HepG2 (cell line): ENCODE results near the gene ZBTB44. TPM values are rescaled to one million over a fixed set of nuclear protein-coding genes. Genes with fewer than 3 reads are reported as not detected.

Source experiments
- EED ChIP-seq: sonication (generic); formaldehyde crosslinking; IDR thresholded peaks from 2 replicates; pipeline ENCODE4 v1.5.0; 2020; ENCODE audit warnings: mild to moderate bottlenecking, missing genetic modification reagents
- ETV5 ChIP-seq: IDR thresholded peaks from 2 replicates; pipeline ENCODE4 v1.6.1; 2018; ENCODE audit warnings: missing biosample characterization, missing genetic modification reagents, inconsistent platforms, borderline replicate concordance
- FOXA3 ChIP-seq: IDR thresholded peaks from 2 replicates; pipeline ENCODE4 v1.6.1; 2016; ENCODE audit warnings: missing genetic modification reagents, missing compliant biosample characterization
- FOXO4 ChIP-seq: sonication (generic); formaldehyde crosslinking; conservative IDR thresholded peaks from 2 replicates; pipeline ENCODE4 v1.8.1; 2023; ENCODE audit warnings: missing genetic modification reagents
- HOXA9 ChIP-seq: sonication (generic); formaldehyde crosslinking; IDR thresholded peaks from 2 replicates; pipeline ENCODE4 v1.8.1; 2022; ENCODE audit warnings: missing genetic modification reagents, mild to moderate bottlenecking, moderate library complexity, borderline replicate concordance
- IKZF4 ChIP-seq: sonication (generic); formaldehyde crosslinking; IDR thresholded peaks from 2 replicates; pipeline ENCODE4 v1.5.1; 2020; ENCODE audit warnings: borderline replicate concordance, mild to moderate bottlenecking, low read depth, missing genetic modification reagents; ENCODE audit errors: not compliant biosample characterization
- MED13 ChIP-seq: sonication (generic); formaldehyde crosslinking; IDR thresholded peaks from 2 replicates; pipeline ENCODE4 v1.5.0; 2020; ENCODE audit warnings: missing genetic modification reagents
- NPAS2 ChIP-seq: sonication (generic); formaldehyde crosslinking; IDR thresholded peaks from 2 replicates; pipeline ENCODE4 v1.8.0; 2022; ENCODE audit warnings: mild to moderate bottlenecking, missing genetic modification reagents, borderline replicate concordance
- NR2F2 ChIP-seq: IDR thresholded peaks from 2 replicates; pipeline ENCODE4 v1.6.1; 2012; ENCODE audit warnings: low read depth, inconsistent platforms, borderline replicate concordance
- RXRB ChIP-seq: IDR thresholded peaks from 2 replicates; pipeline ENCODE4 v1.6.1; 2016; ENCODE audit warnings: borderline replicate concordance, missing genetic modification reagents, missing compliant biosample characterization
- ZNF18 ChIP-seq: sonication (generic); formaldehyde crosslinking; IDR thresholded peaks from 2 replicates; pipeline ENCODE4 v1.8.0; 2022; ENCODE audit warnings: mild to moderate bottlenecking, missing genetic modification reagents; ENCODE audit not compliant: insufficient replicate concordance
- ZNF263 ChIP-seq: sonication (generic); formaldehyde crosslinking; IDR thresholded peaks from 2 replicates; pipeline ENCODE4 v1.4.0; 2020; ENCODE audit warnings: missing genetic modification reagents
- ZNF33B ChIP-seq: sonication (generic); formaldehyde crosslinking; IDR thresholded peaks from 2 replicates; pipeline ENCODE4 v1.5.1; 2020; ENCODE audit warnings: mild to moderate bottlenecking, missing genetic modification reagents
- ZNF382 ChIP-seq: sonication (generic); formaldehyde crosslinking; IDR thresholded peaks from 2 replicates; pipeline ENCODE4 v1.5.0; 2020; ENCODE audit warnings: missing genetic modification reagents, mild to moderate bottlenecking, borderline replicate concordance
- ZNF563 ChIP-seq: sonication (generic); formaldehyde crosslinking; IDR thresholded peaks from 2 replicates; pipeline ENCODE4 v1.8.0; 2022; ENCODE audit warnings: mild to moderate bottlenecking, moderate library complexity, missing genetic modification reagents
- ZNF841 ChIP-seq: sonication (generic); formaldehyde crosslinking; IDR thresholded peaks from 2 replicates; pipeline ENCODE4 v1.8.1; 2023; ENCODE audit warnings: missing genetic modification reagents, borderline replicate concordance
- polyA plus RNA-seq, 8 experiments: library from polyadenylated mRNA; depleted of rRNA in 3 of 8; stranded (reverse) in 7 of 8; unstranded in 1 of 8; fragments of >200 nt; fragmentation: Illumina TruSeq in 4 of 8; extraction: Trizol in 4 of 8; gene quantifications; 2 replicates each; pipeline versions ENCODE4 v1.2.1 to v1.2.3, GENCODE V29; 2011 to 2016; ENCODE audit warnings: low read depth in 4 of 8, missing spikeins in 1 of 8, mixed read lengths in 1 of 8; ENCODE audit not compliant: insufficient read depth in 1 of 8
- total RNA-seq, 5 experiments: library from RNA; depleted of rRNA; stranded (reverse); fragments of >200 nt; fragmentation: Illumina TruSeq; extraction: Trizol; gene quantifications; 2 replicates each; pipeline ENCODE4 v1.2.3, GENCODE V29; 2016; ENCODE audit warnings: low read depth in 1 of 5
- TF ChIP-seq, protein P1 (sequence below), 2 experiments: sonication (generic) in 1 of 2; formaldehyde crosslinking in 1 of 2; IDR thresholded peaks; 2 replicates each; pipeline versions ENCODE4 v1.6.1 to v1.9.0; 2014 to 2022; ENCODE audit warnings: antibody characterized with exemption in 1 of 2, borderline replicate concordance in 1 of 2, inconsistent platforms in 1 of 2, low read depth in 1 of 2, missing genetic modification reagents in 1 of 2
- TF ChIP-seq, protein P2 (sequence below): sonication (generic); formaldehyde crosslinking; IDR thresholded peaks from 2 replicates; pipeline ENCODE4 v1.4.0; 2020; ENCODE audit warnings: missing genetic modification reagents

ZBTB44 gene
- total and polyA plus RNA-seq, 2 of the 13 experiments (the other 11 are each of a cell fraction or from before 2014, with no cell fraction given) = 22.8 to 23.6 TPM

DNA sequence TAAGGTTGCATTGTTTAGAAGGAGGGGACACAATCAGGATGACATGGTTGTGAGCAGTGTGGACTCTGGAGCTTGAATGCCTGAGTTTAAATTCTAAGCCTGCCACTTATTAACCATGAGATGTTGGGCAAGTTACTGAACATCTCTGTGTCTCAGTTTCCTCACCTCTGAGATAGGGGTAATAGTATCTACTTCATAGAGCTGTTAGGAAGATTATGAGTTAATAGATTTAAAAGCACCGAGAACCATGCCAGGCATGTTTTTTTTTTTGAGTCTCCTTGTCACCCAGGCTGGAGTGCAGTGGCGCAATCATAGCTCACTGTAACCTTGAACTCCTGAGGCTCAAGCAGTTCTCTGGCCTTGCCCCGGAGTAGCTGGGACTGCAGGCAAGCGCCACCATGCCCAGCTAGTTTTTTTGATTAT lies 121.9 kb downstream of the ZBTB44 start (continued):
- TF ChIP-seq, protein P1, sequence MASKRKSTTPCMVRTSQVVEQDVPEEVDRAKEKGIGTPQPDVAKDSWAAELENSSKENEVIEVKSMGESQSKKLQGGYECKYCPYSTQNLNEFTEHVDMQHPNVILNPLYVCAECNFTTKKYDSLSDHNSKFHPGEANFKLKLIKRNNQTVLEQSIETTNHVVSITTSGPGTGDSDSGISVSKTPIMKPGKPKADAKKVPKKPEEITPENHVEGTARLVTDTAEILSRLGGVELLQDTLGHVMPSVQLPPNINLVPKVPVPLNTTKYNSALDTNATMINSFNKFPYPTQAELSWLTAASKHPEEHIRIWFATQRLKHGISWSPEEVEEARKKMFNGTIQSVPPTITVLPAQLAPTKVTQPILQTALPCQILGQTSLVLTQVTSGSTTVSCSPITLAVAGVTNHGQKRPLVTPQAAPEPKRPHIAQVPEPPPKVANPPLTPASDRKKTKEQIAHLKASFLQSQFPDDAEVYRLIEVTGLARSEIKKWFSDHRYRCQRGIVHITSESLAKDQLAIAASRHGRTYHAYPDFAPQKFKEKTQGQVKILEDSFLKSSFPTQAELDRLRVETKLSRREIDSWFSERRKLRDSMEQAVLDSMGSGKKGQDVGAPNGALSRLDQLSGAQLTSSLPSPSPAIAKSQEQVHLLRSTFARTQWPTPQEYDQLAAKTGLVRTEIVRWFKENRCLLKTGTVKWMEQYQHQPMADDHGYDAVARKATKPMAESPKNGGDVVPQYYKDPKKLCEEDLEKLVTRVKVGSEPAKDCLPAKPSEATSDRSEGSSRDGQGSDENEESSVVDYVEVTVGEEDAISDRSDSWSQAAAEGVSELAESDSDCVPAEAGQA (IDR thresholded peaks at IDR 0.05; ENCODE audit: low read depth) = no peak
- TF ChIP-seq, protein P1 (CRISPR knock-in tag; IDR thresholded peaks at IDR 0.05; ENCODE audit: borderline replicate concordance) = no peak
- no peak for TF ChIP-seq FOXO4
- peak; percentile 24; the same call in 1 of the 2 replicates for TF ChIP-seq FOXA3 (CRISPR knock-in tag)
- TF ChIP-seq ETV5 (CRISPR knock-in tag) = no peak
- no peak for TF ChIP-seq EED
- no peak for TF ChIP-seq ZNF382 (CRISPR knock-in tag)
- no peak for TF ChIP-seq NPAS2 (CRISPR knock-in tag)
- no peak for TF ChIP-seq ZNF18 (CRISPR knock-in tag)
- TF ChIP-seq NR2F2 = peak; percentile 51; the same call in 1 of the 2 replicates
- TF ChIP-seq MED13 (CRISPR knock-in tag) = no peak
- no peak for TF ChIP-seq ZNF563
- TF ChIP-seq RXRB (CRISPR knock-in tag) = 0 out of 2 replicates have a peak, but pooled peaks have one; percentile 49
- TF ChIP-seq, protein P2, sequence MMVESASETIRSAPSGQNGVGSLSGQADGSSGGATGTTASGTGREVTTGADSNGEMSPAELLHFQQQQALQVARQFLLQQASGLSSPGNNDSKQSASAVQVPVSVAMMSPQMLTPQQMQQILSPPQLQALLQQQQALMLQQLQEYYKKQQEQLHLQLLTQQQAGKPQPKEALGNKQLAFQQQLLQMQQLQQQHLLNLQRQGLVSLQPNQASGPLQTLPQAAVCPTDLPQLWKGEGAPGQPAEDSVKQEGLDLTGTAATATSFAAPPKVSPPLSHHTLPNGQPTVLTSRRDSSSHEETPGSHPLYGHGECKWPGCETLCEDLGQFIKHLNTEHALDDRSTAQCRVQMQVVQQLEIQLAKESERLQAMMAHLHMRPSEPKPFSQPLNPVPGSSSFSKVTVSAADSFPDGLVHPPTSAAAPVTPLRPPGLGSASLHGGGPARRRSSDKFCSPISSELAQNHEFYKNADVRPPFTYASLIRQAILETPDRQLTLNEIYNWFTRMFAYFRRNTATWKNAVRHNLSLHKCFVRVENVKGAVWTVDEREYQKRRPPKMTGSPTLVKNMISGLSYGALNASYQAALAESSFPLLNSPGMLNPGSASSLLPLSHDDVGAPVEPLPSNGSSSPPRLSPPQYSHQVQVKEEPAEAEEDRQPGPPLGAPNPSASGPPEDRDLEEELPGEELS (CRISPR knock-in tag) = no peak
- TF ChIP-seq ZNF263 (CRISPR knock-in tag) = no peak
- no peak for TF ChIP-seq ZNF841 (CRISPR knock-in tag)
- TF ChIP-seq HOXA9 (CRISPR knock-in tag) = no peak
- no peak for TF ChIP-seq ZNF33B (CRISPR knock-in tag)
- TF ChIP-seq IKZF4 (CRISPR knock-in tag) = no peak
